Gastroesophageal sphincter (tissue), 3 donors: ENCODE data around the gene PRR27.

Experiments used
- CTCF ChIP-seq, 4 experiments: fragments of 200-600 bp in 2 of 4; fragments of 450-650 bp in 2 of 4; sonication (generic) in 1 of 4; IDR thresholded peaks; one replicate each; pipeline ENCODE4 v1.5.1; 2017 to 2019; ENCODE audit warnings: antibody characterized with exemption in 4 of 4, mild to moderate bottlenecking in 2 of 4, moderate library complexity in 2 of 4
- EP300 ChIP-seq: sonication (generic); formaldehyde crosslinking; IDR thresholded peaks from one replicate; pipeline ENCODE4 v1.6.1; 2017; ENCODE audit warnings: antibody characterized with exemption, mild to moderate bottlenecking
- POLR2A ChIP-seq, 2 donors: fragments of 450-650 bp; IDR thresholded peaks; one replicate each; pipeline ENCODE4 v1.6.1; 2017; ENCODE audit warnings: antibody characterized with exemption in 2 of 2, mild to moderate bottlenecking in 2 of 2, moderate library complexity in 1 of 2
- POLR2AphosphoS5 ChIP-seq: sonication (generic); formaldehyde crosslinking; IDR thresholded peaks from one replicate; pipeline ENCODE4 v1.6.1; 2017; ENCODE audit warnings: antibody characterized with exemption

GRCh38 chr4:70152088-70152487 lies 1.9 kb upstream of the PRR27 start:
- no peak for TF ChIP-seq CTCF (IDR thresholded peaks at IDR 0.05)
- no peak for TF ChIP-seq EP300
- TF ChIP-seq POLR2AphosphoS5 = no peak
- no peak for TF ChIP-seq POLR2A (IDR thresholded peaks at IDR 0.05)
